ENCODE measurements around the gene GJD2. TPM values are rescaled to one million over a fixed set of nuclear protein-coding genes. Genes with fewer than 3 reads are reported as not detected.

GJD2 gene
- total and polyA plus RNA-seq, 4 experiments from 2014 or later, result not detected

Other genes starting within 250 kb of the GJD2 start
- 100 to 1,000 TPM; 332 to 340 TPM for gene GOLGA8B, start 171.3 kb downstream of the GJD2 start, total RNA-seq
- 1 to 10 TPM; 4.8 to 6.5 TPM for gene GOLGA8B, start 171.3 kb downstream of the GJD2 start, polyA plus RNA-seq
- gene ACTC1, start 40.6 kb upstream of the GJD2 start, total RNA-seq, result not detected
- gene ACTC1, start 40.6 kb upstream of the GJD2 start, polyA plus RNA-seq, result not detected
- gene AQR, start 214.7 kb upstream of the GJD2 start, total RNA-seq, result 10 to 100 TPM; 42.8 to 47.6 TPM
- 10 to 100 TPM; 12.9 to 15.9 TPM for gene AQR, start 214.7 kb upstream of the GJD2 start, polyA plus RNA-seq
- 10 to 100 TPM; 55.8 to 63.5 TPM for gene ZNF770, start 233.3 kb upstream of the GJD2 start, total RNA-seq
- gene ZNF770, start 233.3 kb upstream of the GJD2 start, polyA plus RNA-seq, result 100 to 1,000 TPM in 1 of 2 donors, 10 to 100 TPM in 1; 69.6 to 101 TPM